Measurements from ENCODE around the gene SEC61A2.
"Not testable (repeated sequence)": the region's sequence is repeated elsewhere in the genome, so short reads cannot be mapped to it uniquely, and the experiment has no call there.

SEC61A2 gene

GRCh38 chr10:12162927-12163326 lies 33.5 kb downstream of the SEC61A2 start:
- H3K9ac ChIP-seq (ENCODE audit: low read length): no peak overlapping the region
- no peaks in the 10 kb centered on the region for H3K9me3 ChIP-seq (ENCODE audit: low read length)
- H3K4me3 ChIP-seq (ENCODE audit: low read depth in 1 of 2, low read length in 2 of 2): no peak overlapping the region
- no peaks in the 10 kb centered on the region for H3K27me3 ChIP-seq (ENCODE audit: control insufficient read depth in 1 of 2, insufficient read depth in 2 of 2, low read length in 2 of 2)
- H3K4me1 ChIP-seq (ENCODE audit: insufficient read depth, low read length): no peaks in the 10 kb centered on the region
- H3K36me3 ChIP-seq (ENCODE audit: insufficient read depth, low read length): peaks cover 68% of the 10 kb centered on the region
- no peak overlapping the region for H3K27ac ChIP-seq (ENCODE audit: low read depth, low read length)

DNA sequence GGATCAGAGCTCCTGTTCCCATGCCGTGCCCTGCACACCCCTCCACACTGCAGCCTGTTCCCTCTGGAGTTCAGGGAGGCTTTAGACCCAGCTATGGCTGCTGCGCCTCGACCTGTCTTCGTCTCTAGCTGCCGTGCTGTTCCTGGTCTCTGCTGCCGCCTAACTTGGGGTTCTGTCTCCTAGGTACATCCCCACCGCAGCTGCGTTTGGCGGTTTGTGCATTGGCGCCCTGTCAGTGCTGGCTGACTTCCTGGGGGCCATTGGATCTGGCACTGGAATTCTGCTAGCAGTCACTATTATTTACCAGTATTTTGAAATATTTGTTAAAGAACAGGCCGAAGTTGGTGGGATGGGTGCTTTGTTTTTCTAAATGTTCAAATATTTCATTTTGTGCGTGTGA lies 34.6 kb downstream of the SEC61A2 start:
- Histone ChIP-seq H3K4me1 (ENCODE audit: insufficient read depth, low read length) (no peaks in the 10 kb centered on the region), H3K9me3 (ENCODE audit: low read length) (no peaks in the 10 kb centered on the region), H3K27me3 (ENCODE audit: control insufficient read depth in 1 of 2, insufficient read depth in 2 of 2, low read length in 2 of 2) (no peaks in the 10 kb centered on the region), H3K4me3 (ENCODE audit: low read depth in 1 of 2, low read length in 2 of 2) (no peak overlapping the region), H3K27ac (ENCODE audit: low read depth, low read length) (no peak overlapping the region), H3K36me3 (ENCODE audit: insufficient read depth, low read length) (peaks cover 65% of the 10 kb centered on the region), H3K9ac (ENCODE audit: low read length) (no peak overlapping the region)

DNA sequence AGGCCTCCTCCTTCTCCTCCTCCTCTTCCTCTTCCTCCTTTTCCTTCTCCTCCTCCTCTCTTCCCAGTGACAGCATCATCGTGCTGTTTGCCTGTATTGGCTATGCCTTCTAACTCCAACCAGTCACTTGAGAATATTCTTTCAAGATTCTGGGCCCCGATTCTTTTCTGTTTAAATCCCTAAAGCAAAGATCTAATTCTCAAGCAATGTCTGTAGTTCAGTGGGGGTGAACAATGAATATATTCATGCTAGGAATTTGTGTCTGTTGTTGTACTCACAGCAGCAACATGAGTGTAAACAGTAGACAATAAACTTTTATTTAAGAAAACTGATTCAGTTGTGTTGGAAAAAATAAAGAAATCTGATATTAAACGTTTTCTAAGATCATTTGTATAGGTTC lies 35.6 kb downstream of the SEC61A2 start:
- Histone ChIP-seq H3K27me3 (ENCODE audit: control insufficient read depth in 1 of 2, insufficient read depth in 2 of 2, low read length in 2 of 2) (no peaks in the 10 kb centered on the region), H3K4me1 (ENCODE audit: insufficient read depth, low read length) (no peaks in the 10 kb centered on the region), H3K9me3 (ENCODE audit: low read length) (no peaks in the 10 kb centered on the region), H3K27ac (ENCODE audit: low read depth, low read length) (no peak overlapping the region), H3K9ac (ENCODE audit: low read length) (no peak overlapping the region), H3K4me3 (ENCODE audit: low read depth in 1 of 2, low read length in 2 of 2) (no peak overlapping the region), H3K36me3 (ENCODE audit: insufficient read depth, low read length) (peaks cover 74% of the 10 kb centered on the region)

DNA sequence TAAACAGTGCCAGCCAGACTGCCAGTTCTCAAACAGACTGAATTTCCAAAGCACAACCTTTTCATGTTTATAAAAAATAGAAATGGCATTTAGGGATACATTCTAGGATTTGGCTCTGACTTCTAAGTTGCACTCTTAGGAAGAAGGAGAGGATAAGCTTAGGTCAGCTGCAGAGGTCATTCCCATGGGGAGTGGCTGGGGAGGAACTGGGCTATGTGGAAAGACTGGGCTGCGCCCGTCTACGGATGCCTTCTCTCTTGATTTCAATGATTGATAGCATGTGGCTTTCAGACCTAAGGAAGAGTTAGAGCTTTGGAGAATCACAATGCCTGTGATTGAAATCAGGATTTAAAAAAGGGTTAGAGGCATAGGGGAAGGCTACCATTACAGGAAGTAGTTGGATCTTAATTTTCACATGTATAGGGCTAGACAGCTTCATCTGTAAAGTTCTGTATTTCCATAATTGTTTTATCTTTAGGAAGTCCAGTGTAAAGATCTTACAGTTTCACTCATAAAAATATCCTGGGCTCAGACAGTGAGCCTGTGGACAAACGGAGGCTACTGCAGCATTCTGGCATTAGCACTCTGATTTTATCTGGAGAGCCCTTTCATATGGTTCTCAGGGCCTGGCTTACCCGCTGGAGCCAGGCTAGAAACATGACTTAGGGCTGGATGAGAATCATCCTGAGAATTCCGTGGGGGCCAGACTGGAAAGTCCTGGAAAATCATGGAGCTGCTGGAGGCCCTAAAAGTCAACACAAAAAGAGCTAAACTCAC lies 36.7 kb downstream of the SEC61A2 start:
- H3K4me3 ChIP-seq (ENCODE audit: low read depth in 1 of 2, low read length in 2 of 2): no peak overlapping the region
- H3K4me1 ChIP-seq (ENCODE audit: insufficient read depth, low read length): no peaks in the 10 kb centered on the region
- H3K27me3 ChIP-seq (ENCODE audit: control insufficient read depth in 1 of 2, insufficient read depth in 2 of 2, low read length in 2 of 2): no peaks in the 10 kb centered on the region
- peaks cover 79% of the 10 kb centered on the region for H3K36me3 ChIP-seq (ENCODE audit: insufficient read depth, low read length)
- H3K27ac ChIP-seq (ENCODE audit: low read depth, low read length): no peak overlapping the region
- no peaks in the 10 kb centered on the region for H3K9me3 ChIP-seq (ENCODE audit: low read length)
- H3K9ac ChIP-seq (ENCODE audit: low read length): no peak overlapping the region

DNA sequence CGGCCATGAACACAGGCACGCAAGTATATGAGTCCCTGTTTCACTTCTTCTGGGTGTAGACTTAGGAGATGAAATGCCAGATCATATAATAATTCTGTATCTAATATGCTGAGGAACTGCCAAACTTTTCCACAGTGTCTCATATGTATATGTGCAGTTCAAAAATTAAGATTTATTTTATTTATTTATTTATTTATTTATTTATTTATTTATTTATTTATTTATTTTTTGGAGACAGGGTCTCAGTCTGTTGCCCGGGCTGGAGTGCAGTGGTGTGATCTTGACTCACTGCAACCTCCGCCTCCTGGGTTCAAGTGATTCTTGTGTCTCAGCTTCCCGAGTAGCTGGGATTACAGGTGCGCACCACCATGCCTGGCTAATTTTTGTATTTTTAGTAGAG lies 42.0 kb downstream of the SEC61A2 start:
- H3K27ac ChIP-seq (ENCODE audit: low read depth, low read length); H3K4me1 ChIP-seq (ENCODE audit: insufficient read depth, low read length); H3K27me3 ChIP-seq (ENCODE audit: control insufficient read depth in 1 of 2, insufficient read depth in 2 of 2, low read length in 2 of 2); H3K4me3 ChIP-seq (ENCODE audit: low read depth in 1 of 2, low read length in 2 of 2); H3K9me3 ChIP-seq (ENCODE audit: low read length); H3K9ac ChIP-seq (ENCODE audit: low read length): not testable (repeated sequence)
- H3K36me3 ChIP-seq (ENCODE audit: insufficient read depth, low read length): peaks cover 60% of the 10 kb centered on the region

DNA sequence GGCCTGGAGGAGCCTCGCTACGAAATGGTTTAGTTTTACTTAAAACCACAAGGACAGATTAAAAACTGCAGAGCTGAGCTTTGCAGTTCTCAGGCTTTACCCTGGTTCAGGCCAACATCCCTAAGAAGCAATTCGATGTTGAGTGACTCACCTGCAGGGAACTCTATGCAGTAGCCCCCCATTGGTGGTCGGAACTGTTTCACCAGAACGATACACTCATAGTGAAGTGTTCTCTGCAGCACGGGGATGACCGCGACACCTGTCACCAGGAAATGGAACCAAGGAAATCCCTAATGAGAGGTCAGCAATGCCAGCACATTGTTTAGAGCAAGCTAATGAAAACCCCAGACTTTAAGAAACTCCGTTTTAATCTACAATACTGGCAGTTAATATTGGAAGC lies 48.2 kb downstream of the SEC61A2 start:
- no peaks in the 10 kb centered on the region for H3K9me3 ChIP-seq (ENCODE audit: low read length)
- no peaks in the 10 kb centered on the region for H3K27me3 ChIP-seq (ENCODE audit: control insufficient read depth in 1 of 2, insufficient read depth in 2 of 2, low read length in 2 of 2)
- peaks cover 39% of the 10 kb centered on the region for H3K36me3 ChIP-seq (ENCODE audit: insufficient read depth, low read length)
- no peak overlapping the region for H3K4me3 ChIP-seq (ENCODE audit: low read depth in 1 of 2, low read length in 2 of 2)
- no peak overlapping the region for H3K27ac ChIP-seq (ENCODE audit: low read depth, low read length)
- H3K4me1 ChIP-seq (ENCODE audit: insufficient read depth, low read length): no peaks in the 10 kb centered on the region
- H3K9ac ChIP-seq (ENCODE audit: low read length): no peak overlapping the region

GRCh38 chr10:12179606-12180170 lies 50.2 kb downstream of the SEC61A2 start:
- no peaks in the 10 kb centered on the region for H3K4me1 ChIP-seq (ENCODE audit: insufficient read depth, low read length)
- peaks cover 28% of the 10 kb centered on the region for H3K36me3 ChIP-seq (ENCODE audit: insufficient read depth, low read length)
- no peaks in the 10 kb centered on the region for H3K9me3 ChIP-seq (ENCODE audit: low read length)
- H3K27me3 ChIP-seq (ENCODE audit: control insufficient read depth in 1 of 2, insufficient read depth in 2 of 2, low read length in 2 of 2): no peaks in the 10 kb centered on the region
- no peak overlapping the region for H3K4me3 ChIP-seq (ENCODE audit: low read depth in 1 of 2, low read length in 2 of 2)
- H3K27ac ChIP-seq (ENCODE audit: low read depth, low read length): no peak overlapping the region
- no peak overlapping the region for H3K9ac ChIP-seq (ENCODE audit: low read length)

DNA sequence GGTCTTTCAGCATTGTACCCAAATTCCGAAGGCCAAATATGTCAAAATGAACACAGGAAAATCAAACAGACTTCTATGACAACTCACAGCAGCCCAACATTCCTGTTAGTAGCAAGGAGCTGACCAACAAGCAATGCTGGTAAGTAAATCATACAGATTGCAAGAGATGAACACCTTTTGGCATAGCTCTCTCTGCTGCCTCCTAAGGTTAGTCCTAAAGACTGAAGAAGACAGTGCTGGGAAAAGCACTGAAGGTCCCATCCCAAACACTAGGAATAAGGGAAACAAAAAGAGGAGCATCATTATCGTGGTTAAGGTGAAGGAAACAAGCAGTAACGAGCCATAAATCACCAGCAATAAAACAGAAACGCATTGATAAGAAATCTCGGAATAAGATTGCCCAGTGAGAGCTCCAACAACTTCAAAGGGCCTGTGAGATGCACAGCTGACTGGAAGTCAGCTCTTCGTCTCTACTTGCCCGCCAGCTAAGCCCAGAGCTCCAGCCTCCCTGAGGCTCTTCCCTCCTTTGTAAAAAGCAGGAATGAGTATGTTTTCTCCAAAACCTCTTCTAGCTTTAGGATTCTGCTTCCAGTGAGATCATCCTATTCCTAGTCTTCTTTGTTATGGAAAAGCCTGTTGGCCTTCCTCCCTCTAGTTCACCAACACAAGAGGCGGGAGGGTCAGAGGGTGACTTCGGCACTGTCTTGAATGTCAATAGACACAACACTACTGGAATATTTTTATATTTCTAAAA lies 50.9 kb downstream of the SEC61A2 start:
- no peaks in the 10 kb centered on the region for H3K9me3 ChIP-seq (ENCODE audit: low read length)
- no peak overlapping the region for H3K9ac ChIP-seq (ENCODE audit: low read length)
- no peaks in the 10 kb centered on the region for H3K27me3 ChIP-seq (ENCODE audit: control insufficient read depth in 1 of 2, insufficient read depth in 2 of 2, low read length in 2 of 2)
- peaks cover 34% of the 10 kb centered on the region for H3K36me3 ChIP-seq (ENCODE audit: insufficient read depth, low read length)
- no peaks in the 10 kb centered on the region for H3K4me1 ChIP-seq (ENCODE audit: insufficient read depth, low read length)
- H3K4me3 ChIP-seq (ENCODE audit: low read depth in 1 of 2, low read length in 2 of 2): no peak overlapping the region
- H3K27ac ChIP-seq (ENCODE audit: low read depth, low read length): no peak overlapping the region

GRCh38 chr10:12181065-12181775 lies 51.7 kb downstream of the SEC61A2 start:
- no peaks in the 10 kb centered on the region for H3K27me3 ChIP-seq (ENCODE audit: control insufficient read depth in 1 of 2, insufficient read depth in 2 of 2, low read length in 2 of 2)
- no peak overlapping the region for H3K4me3 ChIP-seq (ENCODE audit: low read depth in 1 of 2, low read length in 2 of 2)
- no peak overlapping the region for H3K9ac ChIP-seq (ENCODE audit: low read length)
- H3K36me3 ChIP-seq (ENCODE audit: insufficient read depth, low read length): peaks cover 39% of the 10 kb centered on the region
- H3K9me3 ChIP-seq (ENCODE audit: low read length): no peaks in the 10 kb centered on the region
- no peak overlapping the region for H3K27ac ChIP-seq (ENCODE audit: low read depth, low read length)
- H3K4me1 ChIP-seq (ENCODE audit: insufficient read depth, low read length): no peaks in the 10 kb centered on the region

- H3K36me3 ChIP-seq (ENCODE audit: insufficient read depth, low read length): peaks cover 21% of the 10 kb centered on the region
- H3K4me3 ChIP-seq (ENCODE audit: low read depth in 1 of 2, low read length in 2 of 2): no peak overlapping the region
- no peaks in the 10 kb centered on the region for H3K27me3 ChIP-seq (ENCODE audit: control insufficient read depth in 1 of 2, insufficient read depth in 2 of 2, low read length in 2 of 2)
- H3K4me1 ChIP-seq (ENCODE audit: insufficient read depth, low read length): no peaks in the 10 kb centered on the region
- no peaks in the 10 kb centered on the region for H3K9me3 ChIP-seq (ENCODE audit: low read length)
- no peak overlapping the region for H3K27ac ChIP-seq (ENCODE audit: low read depth, low read length)
- no peak overlapping the region for H3K9ac ChIP-seq (ENCODE audit: low read length)
Measured at GRCh38 chr10:12184165-12184564, 54.7 kb downstream of the SEC61A2 start.

DNA sequence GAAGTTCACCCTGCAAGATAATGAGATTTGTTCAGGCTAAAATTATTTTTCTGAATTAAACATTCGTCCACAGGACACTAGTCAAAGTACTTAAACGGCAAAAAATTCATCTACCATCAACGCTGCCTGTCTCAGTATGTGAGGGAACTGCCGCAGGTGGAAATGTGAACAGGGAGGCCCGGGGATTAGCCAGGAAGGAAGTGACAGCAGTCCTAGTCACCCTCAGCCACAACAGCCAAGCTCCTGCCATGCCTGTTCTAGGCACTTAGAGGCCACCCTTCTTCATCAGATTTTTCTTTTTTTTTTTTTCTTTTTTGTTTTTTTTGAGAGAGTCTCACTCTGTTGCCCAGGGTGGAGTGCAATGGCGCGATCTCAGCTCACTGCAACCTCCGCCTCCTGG lies 56.8 kb downstream of the SEC61A2 start:
- Histone ChIP-seq H3K27ac (ENCODE audit: low read depth, low read length) (no peak overlapping the region), H3K4me3 (ENCODE audit: low read depth in 1 of 2, low read length in 2 of 2) (no peak overlapping the region), H3K4me1 (ENCODE audit: insufficient read depth, low read length) (no peaks in the 10 kb centered on the region), H3K36me3 (ENCODE audit: insufficient read depth, low read length) (peaks cover 18% of the 10 kb centered on the region), H3K27me3 (ENCODE audit: control insufficient read depth in 1 of 2, insufficient read depth in 2 of 2, low read length in 2 of 2) (no peaks in the 10 kb centered on the region), H3K9ac (ENCODE audit: low read length) (no peak overlapping the region), H3K9me3 (ENCODE audit: low read length) (no peaks in the 10 kb centered on the region)

All from muscle layer of colon (tissue), 2 donors.